CD4-positive, alpha-beta T cell (primary cell): ENCODE data around the gene GALNT2. TPM values are rescaled to one million over a fixed set of nuclear protein-coding genes. Genes with fewer than 3 reads are reported as not detected.
A peak's percentile ranks its signal among the peaks of the same experiment; 100 is the strongest.

ENCODE experiments used
- ATAC-seq: fragments of 200-7000 bp; cut with Tn5 transposase; one replicate; pipeline ENCODE4 v1.10.0; 2022; ENCODE audit warnings: mild to moderate bottlenecking; ENCODE audit not compliant: poor library complexity
- CTCF ChIA-PET: fragments of 350-600 bp; sonication (Branson Sonifier 250); formaldehyde crosslinking; loops from one replicate; lab custom pipeline; 2021; ENCODE audit warnings: antibody characterized with exemption, inconsistent platforms; lab: Charles Lee
- POLR2A ChIA-PET: fragments of 350-600 bp; sonication (Branson Sonifier 250); formaldehyde crosslinking; loops from one replicate; lab custom pipeline; 2021; ENCODE audit warnings: antibody characterized with exemption, inconsistent platforms; lab: Charles Lee
- DNase-seq, 14 experiments: peaks; one replicate each; pipeline ENCODE4 v3.0.0-alpha.2; 2013 to 2020; ENCODE audit warnings: mixed read lengths in 2 of 14
- H3K27ac ChIP-seq, 2 donors: one replicate each; pipeline versions ENCODE4 v1.5.1 to v1.7.0; 2013; ENCODE audit warnings: low read length in 2 of 2, low read depth in 1 of 2, mild to moderate bottlenecking in 1 of 2
- H3K27me3 ChIP-seq, 2 experiments: 1 replicate in 1 of 2; 2 replicates in 1 of 2; pipeline versions ENCODE4 v1.6.1 to v1.7.0; 2013; ENCODE audit warnings: low read length in 2 of 2, control low read depth in 1 of 2, mild to moderate bottlenecking in 1 of 2, moderate library complexity in 1 of 2; ENCODE audit not compliant: insufficient read depth in 2 of 2, control insufficient read depth in 1 of 2
- H3K36me3 ChIP-seq: one replicate; pipeline ENCODE4 v1.6.1; 2013; ENCODE audit warnings: low read length, control low read depth; ENCODE audit not compliant: insufficient read depth
- H3K4me1 ChIP-seq: one replicate; pipeline ENCODE4 v1.6.1; 2013; ENCODE audit warnings: low read length, control low read depth; ENCODE audit not compliant: insufficient read depth
- H3K4me3 ChIP-seq: one replicate; pipeline ENCODE4 v1.5.1; 2013; ENCODE audit warnings: mild to moderate bottlenecking, low read length, moderate library complexity
- H3K9me3 ChIP-seq, 2 experiments: 1 replicate in 1 of 2; 2 replicates in 1 of 2; pipeline versions ENCODE4 v1.6.1 to v1.7.0; 2013; ENCODE audit warnings: low read length in 2 of 2, mild to moderate bottlenecking in 2 of 2, control low read depth in 1 of 2, moderate library complexity in 1 of 2; ENCODE audit not compliant: control insufficient read depth in 1 of 2, insufficient read depth in 1 of 2
- H3K27ac Mint-ChIP-seq: one replicate; pipeline ENCODE4 v1.8.0; 2020; ENCODE audit warnings: mixed read lengths
- H3K27me3 Mint-ChIP-seq: one replicate; pipeline ENCODE4 v1.8.0; 2021; ENCODE audit warnings: mixed read lengths
- H3K36me3 Mint-ChIP-seq: one replicate; pipeline ENCODE4 v1.8.0; 2021; ENCODE audit warnings: low read depth, mixed read lengths
- H3K4me1 Mint-ChIP-seq: one replicate; pipeline ENCODE4 v1.8.0; 2021; ENCODE audit warnings: low read depth, mixed read lengths
- H3K4me3 Mint-ChIP-seq: one replicate; pipeline ENCODE4 v1.8.0; 2020; ENCODE audit warnings: mild to moderate bottlenecking, mixed read lengths
- H3K9me3 Mint-ChIP-seq: one replicate; pipeline ENCODE4 v1.8.0; 2020; ENCODE audit warnings: mixed read lengths
- intact Hi-C, 2 experiments: fragments of 100-400 bp; cut with DNase I in 1 of 2; cut with micrococcal nuclease in 1 of 2; formaldehyde crosslinking; loops; one replicate each; pipeline versions ENCODE4 v1.15.1 to v1.9.0; 2023 to 2025; cut with DNase I, micrococcal nuclease
- total RNA-seq, 174 experiments: library from RNA in 2 of 174; stranded (reverse) in 2 of 174; gene quantifications; one replicate each; pipeline ENCODE4 v1.2.3 and lab custom pipeline; 2021 to 2026
- TF ChIP-seq, protein P1 (sequence below): fragments of 200-600 bp; IDR thresholded peaks from one replicate; pipeline ENCODE4 v1.8.0; 2022; ENCODE audit warnings: antibody characterized with exemption, mild to moderate bottlenecking

Gene GALNT2
- total RNA-seq, 2 experiments from 2014 or later, result 11.0 to 11.4 TPM

DNA sequence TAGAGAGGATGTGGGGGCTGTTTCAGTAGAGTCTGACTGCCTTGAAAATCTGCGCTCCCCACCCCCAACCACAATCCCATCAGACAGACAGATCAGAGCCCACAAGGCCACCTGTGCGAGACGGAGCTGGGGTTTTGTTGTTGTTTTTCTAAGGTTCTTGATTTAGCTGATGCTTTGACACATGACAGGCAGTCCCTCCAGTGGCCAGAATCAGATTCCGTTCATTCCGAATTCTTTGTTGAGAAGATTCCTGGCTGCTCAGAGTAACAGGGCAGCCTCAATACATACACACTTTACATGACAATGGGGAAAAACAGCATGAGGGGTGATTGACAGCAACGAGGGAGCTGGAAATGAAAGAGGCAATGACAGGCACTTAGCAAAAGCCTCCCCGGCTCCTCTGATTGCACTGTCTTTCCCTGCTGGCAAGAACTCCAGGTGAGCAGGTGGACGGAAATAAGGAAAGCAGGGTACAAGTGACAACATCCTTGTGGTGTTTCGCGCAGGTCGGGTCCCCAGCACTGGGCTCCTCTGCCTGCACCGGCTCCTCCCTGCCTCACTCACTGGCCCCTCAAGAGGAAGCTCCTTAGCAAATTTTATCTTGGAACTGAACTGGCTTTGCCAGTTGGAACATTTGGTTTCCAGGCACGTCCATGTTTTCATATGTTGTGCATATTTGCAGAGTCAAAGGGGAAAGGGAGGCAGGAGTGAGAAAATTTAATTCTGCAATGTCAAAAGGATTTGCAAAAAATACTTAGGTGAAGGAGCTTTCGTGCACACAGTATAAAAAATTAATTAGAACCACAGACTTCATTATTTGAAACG, 210.4 kb downstream of the GALNT2 start:
- peaks cover 46% of the 10 kb centered on the region for H3K36me3 Mint-ChIP-seq
- H3K4me1 ChIP-seq, result peaks cover 13% of the 10 kb centered on the region
- intact Hi-C loops, result no loop called here
- ATAC-seq (peak; percentile 32), DNase-seq (peak in 2 of 14 experiments; percentile 14 to 23)
- no peaks in the 10 kb centered on the region for H3K9me3 ChIP-seq
- H3K27ac ChIP-seq, result no peak overlapping the region
- no peaks in the 10 kb centered on the region for H3K9me3 Mint-ChIP-seq
- peak overlapping the region; percentile 3 for H3K27ac Mint-ChIP-seq
- H3K27me3 Mint-ChIP-seq, result no peaks in the 10 kb centered on the region
- H3K36me3 ChIP-seq, result peaks cover 37% of the 10 kb centered on the region
- no peak overlapping the region for H3K4me3 ChIP-seq
- H3K4me1 Mint-ChIP-seq, result peaks cover 52% of the 10 kb centered on the region
- H3K27me3 ChIP-seq, result no peaks in the 10 kb centered on the region
- CTCF ChIA-PET, result interaction anchor here (0.7 kb wide), 1 partner anchor 11 kb away, joined by 3 read pairs; no protein-coding TSS in a partner anchor
- H3K4me3 Mint-ChIP-seq, result no peak overlapping the region
- POLR2A ChIA-PET, result interaction anchor here (0.5 kb wide), 1 partner anchor 761 kb away, joined by 4 read pairs; no protein-coding TSS in a partner anchor
- TF ChIP-seq, protein P1, sequence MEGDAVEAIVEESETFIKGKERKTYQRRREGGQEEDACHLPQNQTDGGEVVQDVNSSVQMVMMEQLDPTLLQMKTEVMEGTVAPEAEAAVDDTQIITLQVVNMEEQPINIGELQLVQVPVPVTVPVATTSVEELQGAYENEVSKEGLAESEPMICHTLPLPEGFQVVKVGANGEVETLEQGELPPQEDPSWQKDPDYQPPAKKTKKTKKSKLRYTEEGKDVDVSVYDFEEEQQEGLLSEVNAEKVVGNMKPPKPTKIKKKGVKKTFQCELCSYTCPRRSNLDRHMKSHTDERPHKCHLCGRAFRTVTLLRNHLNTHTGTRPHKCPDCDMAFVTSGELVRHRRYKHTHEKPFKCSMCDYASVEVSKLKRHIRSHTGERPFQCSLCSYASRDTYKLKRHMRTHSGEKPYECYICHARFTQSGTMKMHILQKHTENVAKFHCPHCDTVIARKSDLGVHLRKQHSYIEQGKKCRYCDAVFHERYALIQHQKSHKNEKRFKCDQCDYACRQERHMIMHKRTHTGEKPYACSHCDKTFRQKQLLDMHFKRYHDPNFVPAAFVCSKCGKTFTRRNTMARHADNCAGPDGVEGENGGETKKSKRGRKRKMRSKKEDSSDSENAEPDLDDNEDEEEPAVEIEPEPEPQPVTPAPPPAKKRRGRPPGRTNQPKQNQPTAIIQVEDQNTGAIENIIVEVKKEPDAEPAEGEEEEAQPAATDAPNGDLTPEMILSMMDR, result no peak

DNA sequence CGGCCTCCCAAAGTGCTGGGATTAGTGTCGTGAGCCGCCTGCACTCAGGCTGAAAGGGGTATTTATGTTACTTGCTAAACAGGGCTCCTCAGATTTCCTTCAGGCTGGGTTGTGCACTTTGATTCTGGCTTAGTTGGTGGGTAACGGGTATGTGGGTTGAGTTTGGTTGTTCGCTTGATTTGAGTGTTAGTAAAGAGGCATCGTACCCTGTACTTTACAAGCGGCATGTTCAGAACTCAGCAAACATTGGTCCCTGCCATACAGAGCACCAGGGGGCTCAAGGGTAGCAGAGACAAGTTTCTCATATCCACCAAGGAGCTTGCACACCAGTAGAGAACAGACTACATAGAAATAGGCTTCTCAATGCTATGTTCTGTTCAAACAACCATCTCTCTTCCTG, 211.3 kb downstream of the GALNT2 start:
- no peaks in the 10 kb centered on the region for H3K9me3 ChIP-seq
- Mint-ChIP-seq H3K4me1 (peaks cover 46% of the 10 kb centered on the region), H3K4me3 (no peak overlapping the region), H3K9me3 (no peaks in the 10 kb centered on the region), H3K36me3 (peaks cover 40% of the 10 kb centered on the region), H3K27me3 (no peaks in the 10 kb centered on the region), H3K27ac (peak overlapping the region; percentile 69)
- intact Hi-C loops, result no loop called here
- no peaks in the 10 kb centered on the region for H3K27me3 ChIP-seq
- H3K4me1 ChIP-seq, result peaks cover 15% of the 10 kb centered on the region
- no peak for ATAC-seq
- no peak overlapping the region for H3K4me3 ChIP-seq
- H3K36me3 ChIP-seq, result peaks cover 37% of the 10 kb centered on the region
- ChIA-PET POLR2A (no interaction called here), CTCF (no interaction called here)
- TF ChIP-seq, protein P1, result no peak
- H3K27ac ChIP-seq, result no peak overlapping the region
- DNase-seq, result no peak

DNA sequence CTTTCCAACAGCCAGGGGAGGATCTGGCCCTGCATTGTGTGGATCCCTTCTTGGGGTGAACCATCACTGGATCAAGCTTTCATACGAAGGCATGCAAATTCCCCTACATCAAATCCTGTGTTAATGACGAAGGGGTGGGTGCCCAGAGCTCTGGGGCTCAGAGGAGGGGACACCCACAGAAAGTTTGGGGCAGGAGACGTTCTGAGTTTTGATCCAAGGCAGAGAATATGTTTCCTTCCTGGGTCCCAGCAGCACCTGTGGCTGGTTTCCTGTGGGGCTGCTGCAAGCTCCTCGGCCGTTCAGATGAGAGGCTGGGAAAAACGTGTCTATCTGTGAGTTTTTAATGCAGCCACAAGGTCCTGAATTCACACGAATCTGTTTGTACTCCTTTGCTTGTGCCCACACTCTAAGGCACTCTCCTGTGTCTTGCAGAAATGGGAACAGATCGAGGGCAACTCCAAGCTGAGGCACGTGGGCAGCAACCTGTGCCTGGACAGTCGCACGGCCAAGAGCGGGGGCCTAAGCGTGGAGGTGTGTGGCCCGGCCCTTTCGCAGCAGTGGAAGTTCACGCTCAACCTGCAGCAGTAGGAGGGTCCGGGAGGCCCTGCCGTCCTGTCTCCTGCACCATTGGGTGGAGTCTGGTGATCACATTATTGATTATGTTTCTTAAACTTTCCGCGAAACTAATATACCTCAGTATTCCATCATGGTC, 212.0 kb downstream of the GALNT2 start:
- peaks cover 34% of the 10 kb centered on the region for H3K36me3 Mint-ChIP-seq
- peaks cover 39% of the 10 kb centered on the region for H3K4me1 Mint-ChIP-seq
- intact Hi-C loops, result no loop called here
- peaks cover 15% of the 10 kb centered on the region for H3K4me1 ChIP-seq
- no peak overlapping the region for H3K4me3 Mint-ChIP-seq
- no peak overlapping the region for H3K27ac ChIP-seq
- H3K9me3 Mint-ChIP-seq, result no peaks in the 10 kb centered on the region
- no peaks in the 10 kb centered on the region for H3K9me3 ChIP-seq
- ATAC-seq (no peak), DNase-seq (peak in 1 of 14 experiments; percentile 17)
- CTCF ChIA-PET, result no interaction called here
- H3K27me3 ChIP-seq, result no peaks in the 10 kb centered on the region
- H3K27me3 Mint-ChIP-seq, result no peaks in the 10 kb centered on the region
- no peak overlapping the region for H3K4me3 ChIP-seq
- peak overlapping the region; percentile 69 for H3K27ac Mint-ChIP-seq
- H3K36me3 ChIP-seq, result peaks cover 37% of the 10 kb centered on the region
- TF ChIP-seq, protein P1, result no peak
- POLR2A ChIA-PET, result interaction anchor here (0.7 kb wide), 1 partner anchor 603 kb away, joined by 3 read pairs; no protein-coding TSS in a partner anchor
